Muscle of back (tissue), 11 donors: ENCODE data around the gene RPL6. TPM values are rescaled to one million over a fixed set of nuclear protein-coding genes. Genes with fewer than 3 reads are reported as not detected.
A peak's percentile ranks its signal among the peaks of the same experiment; 100 is the strongest.
"Not testable (repeated sequence)": the region's sequence is repeated elsewhere in the genome, so short reads cannot be mapped to it uniquely, and the experiment has no call there.

Source experiments
- DNase-seq, 3 donors: peaks; one replicate each; pipeline versions ENCODE4 v3.0.0 to v3.0.0-alpha.2; 2013
- polyA plus RNA-seq, 10 donors: library from polyadenylated mRNA; unstranded; fragments of 120-200 nt; gene quantifications; one replicate each; pipeline ENCODE4 v1.2.1, GENCODE V29; 2013; ENCODE audit not compliant: insufficient read length in 10 of 10

Gene RPL6
- polyA plus RNA-seq, 10 donors = 2,605 to 3,667 (median 3,297) TPM

DNA sequence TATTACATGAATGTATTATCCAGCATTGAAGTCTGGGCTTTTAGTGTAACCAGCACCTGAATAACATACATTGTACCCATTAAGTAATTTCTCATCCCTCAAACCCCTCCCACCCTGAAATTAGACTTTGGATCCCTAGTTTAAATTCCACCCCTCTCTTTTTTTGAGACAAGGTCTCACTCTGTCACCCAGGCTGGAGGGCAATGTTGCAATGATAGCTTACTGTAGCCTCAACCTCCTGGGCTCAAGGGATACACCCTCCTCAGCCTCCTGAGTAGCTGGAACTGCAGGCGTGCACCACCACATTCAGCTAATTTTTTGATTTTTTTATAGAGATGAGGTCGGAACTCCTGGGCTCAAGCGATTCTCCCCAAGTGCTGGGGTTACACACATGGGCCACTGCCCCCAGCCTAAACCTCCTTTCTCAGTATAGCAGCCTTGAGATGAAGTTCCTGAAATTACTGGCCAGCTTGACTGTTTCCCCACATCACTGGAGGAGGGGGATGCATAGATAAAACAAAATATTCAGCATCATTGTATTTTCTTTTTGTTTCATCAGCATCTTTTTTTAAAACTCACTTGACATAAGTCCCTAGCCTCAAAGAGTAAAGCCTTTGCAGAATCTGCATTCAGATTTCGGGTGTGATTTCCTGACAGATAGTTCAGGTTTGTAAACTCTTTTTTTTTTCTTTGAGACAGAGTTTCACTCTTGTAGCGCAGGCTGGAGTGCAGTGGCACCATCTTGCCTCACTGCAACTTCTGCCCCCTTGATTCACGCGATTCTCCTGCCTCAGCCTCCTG lies 16.4 kb upstream of the RPL6 start:
- no peak for DNase-seq

DNA sequence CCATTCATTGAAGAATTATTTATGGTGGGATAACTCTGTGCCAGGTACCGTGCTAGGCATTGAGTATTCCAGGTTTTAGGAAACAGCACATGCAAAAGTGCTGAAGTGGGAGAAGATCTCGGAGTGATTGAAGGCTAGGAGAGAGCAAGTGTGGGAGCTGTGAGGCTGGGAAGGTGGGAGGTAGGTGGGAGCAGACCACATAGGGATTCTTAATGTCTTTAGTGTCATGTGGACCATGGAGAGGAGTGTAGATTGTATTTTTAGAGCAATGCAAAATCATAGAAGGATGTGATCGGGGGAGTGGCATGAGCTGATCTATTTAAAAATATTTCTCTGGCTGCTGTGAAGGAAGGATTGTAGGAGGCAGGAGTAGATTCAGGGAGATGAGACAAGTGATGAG lies 14.7 kb upstream of the RPL6 start:
- no peak for DNase-seq

DNA sequence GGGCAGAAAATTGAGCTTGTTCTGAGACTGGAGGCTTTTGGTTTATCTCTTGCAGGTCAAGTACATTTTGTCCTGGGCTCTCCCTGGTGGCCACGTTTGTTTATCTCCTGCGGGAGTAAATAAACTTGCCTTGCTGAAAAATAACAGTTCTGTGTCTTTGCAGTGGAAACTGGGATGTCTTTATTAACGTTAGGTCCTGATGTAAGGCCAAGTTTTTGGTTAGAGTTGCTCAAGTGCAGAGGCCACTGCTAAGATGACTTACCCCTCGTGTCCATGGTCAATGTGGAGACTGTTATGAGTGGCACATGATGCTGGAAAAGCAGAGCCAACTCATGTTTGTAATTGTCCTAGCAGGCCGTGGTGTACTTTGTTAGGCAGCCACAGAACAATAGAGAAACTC lies 13.1 kb upstream of the RPL6 start:
- DNase-seq = no peak

DNA sequence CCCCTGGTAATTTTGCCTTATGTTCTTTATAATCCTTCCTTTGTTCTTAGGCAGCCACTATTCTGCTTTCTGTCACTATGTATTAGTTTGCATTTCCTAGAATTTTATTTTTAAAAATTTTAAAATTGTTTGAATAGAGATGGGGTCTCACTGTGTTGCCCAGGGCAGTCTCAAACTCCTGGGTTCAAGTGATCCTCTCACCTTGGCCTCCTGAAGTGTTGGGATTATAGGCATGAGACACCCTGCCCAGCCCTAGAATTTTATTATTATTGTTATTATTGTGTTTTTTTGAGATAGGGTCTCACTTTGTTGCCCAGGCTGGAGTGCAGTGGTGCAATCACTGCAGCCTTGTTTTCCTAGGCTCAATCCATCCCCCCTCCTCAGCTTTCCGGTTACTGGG lies 12.0 kb upstream of the RPL6 start:
- no peak for DNase-seq

DNA sequence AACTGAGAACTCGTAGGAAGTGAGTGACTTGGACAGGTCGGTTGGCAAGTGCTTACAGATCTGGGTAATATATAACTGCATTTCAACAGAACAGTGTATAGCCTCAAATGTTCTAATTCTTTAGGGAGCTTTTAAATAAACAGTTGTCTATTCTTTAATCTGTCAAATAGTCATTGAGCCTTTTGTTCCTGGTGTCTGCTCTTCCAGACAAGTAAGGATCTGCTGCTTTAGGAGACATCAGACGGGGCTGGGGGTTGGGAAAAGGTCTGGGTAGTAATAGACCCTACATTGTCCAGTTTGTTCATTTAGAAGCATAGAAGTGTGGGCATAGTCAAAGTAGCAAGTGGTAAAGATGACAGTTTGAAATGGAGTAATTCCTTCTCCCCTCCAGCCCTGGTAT lies 11.3 kb upstream of the RPL6 start:
- DNase-seq = no peak

DNA sequence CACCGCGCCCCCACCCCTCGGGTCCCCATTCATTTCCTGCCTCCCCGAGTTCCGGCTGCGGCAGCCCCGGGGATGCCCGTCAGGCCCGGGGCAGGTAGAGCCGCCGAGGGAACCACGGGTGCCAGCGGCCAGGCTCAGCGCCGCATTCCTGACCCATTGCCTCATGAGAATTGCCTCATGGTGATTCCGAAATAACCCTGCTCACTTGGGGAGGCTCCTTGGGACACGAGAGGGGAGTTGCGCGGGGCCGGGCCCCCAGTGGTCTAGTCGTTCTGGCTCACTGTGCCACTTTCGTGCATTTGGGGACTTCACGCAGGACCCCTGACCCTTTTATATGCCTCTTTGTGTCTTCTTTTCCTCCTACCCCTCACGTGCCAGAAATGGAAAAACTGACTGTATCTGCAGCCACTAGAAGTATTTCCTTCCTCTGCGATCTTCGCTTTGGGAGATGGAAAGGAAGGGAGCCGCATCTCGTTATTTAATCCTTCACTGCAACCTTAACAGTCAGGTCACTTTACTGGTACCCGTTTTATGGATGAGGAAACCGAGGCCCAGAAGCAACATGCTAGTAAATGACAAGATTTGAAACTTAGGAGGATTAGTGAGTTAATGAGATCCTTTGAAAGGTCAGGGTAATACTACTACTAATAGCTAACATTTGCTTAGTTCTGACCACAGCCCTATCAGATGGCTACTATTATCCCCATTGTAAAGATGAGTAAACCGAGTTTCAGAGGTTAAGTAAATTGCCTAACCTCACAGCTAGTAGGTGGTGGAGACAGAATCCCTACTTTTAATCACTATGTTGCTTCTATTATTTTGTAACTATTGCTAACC lies 10.1 kb upstream of the RPL6 start:
- DNase-seq = peak; percentile 51 to 83 (median 58)

DNA sequence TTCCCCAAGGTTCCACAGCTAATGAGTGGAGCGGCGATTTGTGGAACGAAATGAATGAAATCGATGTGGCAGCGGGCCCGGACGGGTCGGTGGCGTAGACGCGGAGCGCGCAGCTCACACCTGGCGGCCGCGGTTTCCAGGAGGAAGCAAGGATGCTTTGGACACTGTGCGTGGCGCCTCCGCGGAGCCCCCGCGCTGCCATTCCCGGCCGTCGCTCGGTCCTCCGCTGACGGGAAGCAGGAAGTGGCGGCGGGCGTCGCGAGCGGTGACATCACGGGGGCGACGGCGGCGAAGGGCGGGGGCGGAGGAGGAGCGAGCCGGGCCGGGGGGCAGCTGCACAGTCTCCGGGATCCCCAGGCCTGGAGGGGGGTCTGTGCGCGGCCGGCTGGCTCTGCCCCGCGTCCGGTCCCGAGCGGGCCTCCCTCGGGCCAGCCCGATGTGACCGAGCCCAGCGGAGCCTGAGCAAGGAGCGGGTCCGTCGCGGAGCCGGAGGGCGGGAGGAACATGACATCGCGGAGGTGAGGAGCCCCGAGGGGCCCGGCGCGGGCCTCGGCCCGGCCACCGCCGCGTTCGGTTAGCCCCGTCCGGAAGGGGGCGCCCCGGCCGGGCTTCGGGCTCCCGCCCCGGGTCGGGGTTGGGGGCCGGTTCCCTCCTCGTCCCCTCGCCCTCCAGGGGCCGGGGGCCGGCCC lies 9.3 kb upstream of the RPL6 start, which contains the start of gene PTPN11:
TSS of gene PTPN11 (plus strand) at position 340 of the 689 bp plus-strand sequence. CDS start at position 505, 165 bp downstream.
- DNase-seq = peak; percentile 80 to 96 (median 87)

DNA sequence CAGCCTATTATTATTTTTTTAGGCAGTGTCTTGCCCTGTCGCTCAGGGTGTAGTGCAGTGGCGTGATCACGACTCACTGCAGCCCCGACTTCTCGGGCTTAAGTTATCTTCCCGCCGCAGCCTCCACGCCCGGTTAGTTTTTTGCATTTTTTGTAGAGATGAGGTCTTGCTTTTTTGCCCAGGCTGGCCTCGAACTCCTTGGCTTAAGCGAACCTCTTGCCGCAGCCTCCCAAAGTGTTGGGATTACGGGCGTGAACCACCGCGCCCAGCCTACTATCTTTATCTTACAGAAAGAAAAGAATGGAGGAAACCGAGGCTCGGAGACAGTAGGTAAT lies 8.8 kb upstream of the RPL6 start:
- no peak for DNase-seq

DNA sequence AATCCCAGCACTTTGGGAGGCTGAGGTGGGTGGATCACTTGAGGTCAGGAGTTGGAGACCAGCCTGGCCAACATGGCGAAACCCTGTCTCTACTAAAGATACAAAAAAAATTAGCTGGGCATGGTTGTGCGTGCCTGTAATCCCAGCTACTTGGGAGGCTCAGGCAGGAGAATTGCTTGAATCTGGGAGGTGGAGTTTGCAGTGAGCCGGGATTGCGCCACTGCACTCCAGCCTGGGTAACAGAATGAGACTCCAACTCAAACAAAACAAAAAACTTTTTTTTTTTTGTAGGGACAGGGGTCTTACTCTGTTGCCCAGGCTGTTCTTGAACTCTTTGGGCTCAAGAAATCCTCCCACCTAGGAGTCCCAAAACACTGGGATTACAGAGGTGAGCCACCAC lies 6.1 kb upstream of the RPL6 start:
- not testable (repeated sequence) for DNase-seq

DNA sequence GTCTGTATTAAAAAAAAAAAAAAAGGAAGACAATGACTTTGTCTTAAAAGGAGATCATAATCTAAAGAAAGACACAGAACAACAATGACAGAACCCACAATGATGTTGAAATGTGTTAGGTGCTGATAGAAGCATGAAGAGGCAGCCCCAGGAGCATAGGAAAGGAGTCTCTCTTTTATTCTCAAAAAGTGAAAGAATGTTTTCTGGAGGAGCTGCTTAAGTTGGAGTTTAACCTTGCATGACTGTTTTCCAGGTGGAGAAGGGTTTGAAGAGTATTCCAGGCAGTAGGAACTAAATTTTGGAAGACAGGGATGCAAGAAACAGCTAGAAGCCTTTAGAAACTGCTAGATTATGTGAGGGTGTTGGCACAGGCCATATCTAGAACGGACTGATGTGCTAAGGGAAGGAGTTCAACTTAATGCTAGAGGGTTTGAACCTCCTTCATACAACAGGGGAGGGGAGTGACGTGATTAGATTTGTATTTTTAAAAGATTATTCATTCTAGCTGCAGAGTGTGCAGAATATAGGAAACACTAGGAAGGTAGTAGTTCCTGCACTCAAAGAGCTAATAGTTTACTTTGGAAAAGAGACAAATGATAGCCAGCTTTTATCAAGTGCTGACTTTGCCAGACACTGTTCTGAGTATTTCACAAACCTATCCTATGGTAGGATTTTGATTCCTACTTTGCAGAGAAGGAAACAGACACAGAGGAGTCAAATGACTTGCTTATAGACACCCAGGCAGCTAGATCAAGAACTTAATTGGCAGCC lies 4.6 kb upstream of the RPL6 start:
- DNase-seq = no peak

DNA sequence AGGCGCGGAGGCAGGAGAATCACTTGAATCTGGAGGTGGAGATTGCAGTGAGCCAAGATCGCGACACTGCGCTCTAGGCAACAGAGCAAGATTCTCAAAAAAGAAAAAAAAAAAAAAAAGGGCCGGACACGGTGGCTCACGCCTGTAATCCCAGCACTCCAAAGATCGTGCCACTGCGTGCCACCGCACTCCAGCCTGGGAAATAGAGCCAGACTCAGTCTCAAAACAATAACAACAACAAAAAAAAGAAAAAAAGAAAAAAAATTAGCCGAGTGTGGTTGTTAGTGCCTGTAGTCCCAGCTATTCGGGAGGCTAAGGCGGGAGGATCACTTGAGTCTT lies 470 bp upstream of the RPL6 start:
- no peak for DNase-seq

DNA sequence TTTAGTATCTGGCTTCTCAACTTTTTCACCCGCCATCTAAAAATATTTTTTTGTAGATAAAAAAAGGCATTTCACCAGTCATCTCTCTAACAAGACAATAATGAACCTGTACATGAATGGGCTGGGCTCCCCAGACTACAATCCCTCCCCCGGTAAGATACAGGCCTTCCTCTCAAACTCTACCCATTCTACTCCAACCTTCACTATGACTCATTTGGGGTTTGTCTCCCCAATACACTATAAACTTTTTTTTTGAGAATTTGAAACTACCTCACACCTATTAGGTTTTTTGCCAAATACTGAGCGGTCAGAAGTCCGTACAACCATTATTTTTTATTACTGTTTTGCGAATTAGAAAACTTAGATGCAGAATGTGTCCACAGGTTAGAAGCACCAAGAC lies 784 bp downstream of the RPL6 start:
- no peak for DNase-seq

DNA sequence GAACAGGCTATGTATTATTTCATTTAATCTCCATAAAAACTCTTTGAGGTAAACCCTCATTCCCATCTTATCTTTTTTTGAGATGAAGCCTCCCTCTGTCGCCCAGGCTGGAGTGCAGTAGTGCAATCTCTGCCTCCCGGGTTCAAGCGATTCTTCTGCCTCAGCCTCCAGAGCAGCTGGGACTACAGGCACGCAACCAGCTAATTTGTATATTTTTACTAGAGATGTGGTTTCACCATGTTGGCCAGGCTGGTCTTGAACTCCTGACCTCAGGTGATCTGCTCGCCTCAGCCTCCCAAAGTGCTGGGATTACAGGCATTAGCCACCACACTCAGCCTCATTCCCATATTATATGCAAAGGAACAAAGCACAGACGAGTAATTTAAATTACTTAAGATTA lies 1.7 kb downstream of the RPL6 start:
- not testable (repeated sequence) for DNase-seq

DNA sequence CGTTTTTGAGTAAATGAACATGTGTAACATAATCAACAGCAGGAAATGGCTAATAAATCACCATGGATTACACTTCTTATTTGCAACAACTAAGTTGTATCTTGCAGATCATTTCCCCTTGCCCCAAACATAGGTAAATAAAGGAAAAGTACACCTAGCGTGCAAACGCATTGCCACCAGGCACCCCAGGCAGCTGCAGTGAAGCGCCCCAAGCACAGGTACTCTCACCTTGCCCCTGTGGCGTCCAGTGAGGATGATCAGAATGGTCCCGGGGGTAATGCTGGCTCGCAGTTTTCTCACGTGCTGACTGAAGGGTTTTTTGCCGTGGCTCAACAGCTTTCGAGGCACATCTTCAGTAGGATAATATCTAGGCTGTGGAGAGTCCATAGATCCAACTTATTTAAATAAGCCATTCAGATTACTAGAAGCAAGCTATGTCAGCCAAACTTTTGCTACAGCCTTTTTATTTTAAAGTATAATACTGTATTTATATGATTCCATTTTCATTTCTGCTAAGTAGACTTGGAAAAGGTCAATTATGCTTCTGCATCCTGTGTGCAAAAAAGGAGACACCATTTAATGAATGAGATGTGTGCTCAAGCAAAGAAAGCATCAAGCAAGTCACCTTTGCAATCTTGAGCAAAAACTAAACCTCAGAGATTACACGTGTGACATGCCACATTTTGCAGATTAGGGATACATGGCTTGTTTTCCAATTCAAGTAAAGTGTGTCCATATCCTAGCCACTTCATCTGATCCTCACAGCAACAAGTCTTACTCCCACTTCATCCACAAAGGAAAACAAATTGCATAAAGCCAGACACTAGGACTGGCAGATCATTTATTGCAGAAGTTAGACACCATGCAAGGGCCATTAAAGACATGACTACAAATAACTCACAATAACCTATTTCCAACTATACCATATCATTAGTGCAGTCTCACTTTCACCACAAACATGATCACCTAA lies 2.6 kb downstream of the RPL6 start:
- DNase-seq = no peak

DNA sequence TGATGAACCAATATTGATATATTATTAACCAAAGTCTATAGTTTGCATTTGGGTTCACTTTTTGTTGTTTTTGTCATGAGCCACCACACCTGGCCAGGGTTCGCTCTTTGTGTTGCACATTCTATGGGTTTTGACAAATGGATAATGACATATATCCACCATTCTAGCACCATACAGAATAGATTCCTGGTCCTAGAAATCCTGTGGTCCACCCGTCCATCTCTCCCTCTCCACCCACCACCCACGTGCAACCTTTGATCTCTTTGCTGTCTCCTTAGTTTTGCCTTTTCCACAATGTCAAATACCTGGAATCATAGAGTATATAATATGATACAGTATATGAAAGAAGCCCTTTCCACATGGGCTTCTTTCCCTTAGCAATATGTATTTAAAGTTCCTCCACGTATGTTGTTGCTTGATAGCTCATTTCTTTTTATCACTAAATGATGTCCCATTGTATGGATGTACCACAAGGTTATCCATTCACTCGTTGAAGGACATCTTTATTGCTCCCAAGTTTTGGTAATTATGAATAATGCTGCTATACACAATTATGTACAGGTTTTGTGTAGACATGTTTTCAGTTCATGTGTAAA lies 7.4 kb downstream of the RPL6 start:
- no peak for DNase-seq

DNA sequence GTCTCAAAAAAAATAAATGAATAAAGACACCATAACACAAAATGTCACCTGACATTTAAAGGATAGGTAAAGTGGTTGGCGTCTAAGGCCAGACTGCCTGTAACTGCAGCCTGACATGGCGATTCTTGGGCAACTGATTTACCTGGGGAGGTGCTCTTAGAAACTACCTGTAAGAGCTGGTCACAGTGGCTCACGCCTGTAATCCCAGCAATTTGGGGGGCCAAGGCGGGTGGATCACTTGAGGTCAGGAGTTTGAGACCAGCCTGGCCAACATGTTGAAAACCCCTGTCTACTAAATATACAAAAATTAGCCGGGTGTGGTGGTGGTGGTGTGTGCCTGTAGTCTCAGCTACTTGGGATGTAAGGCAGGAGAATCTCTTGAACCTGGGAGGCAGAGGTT lies 8.4 kb downstream of the RPL6 start:
- no peak for DNase-seq

DNA sequence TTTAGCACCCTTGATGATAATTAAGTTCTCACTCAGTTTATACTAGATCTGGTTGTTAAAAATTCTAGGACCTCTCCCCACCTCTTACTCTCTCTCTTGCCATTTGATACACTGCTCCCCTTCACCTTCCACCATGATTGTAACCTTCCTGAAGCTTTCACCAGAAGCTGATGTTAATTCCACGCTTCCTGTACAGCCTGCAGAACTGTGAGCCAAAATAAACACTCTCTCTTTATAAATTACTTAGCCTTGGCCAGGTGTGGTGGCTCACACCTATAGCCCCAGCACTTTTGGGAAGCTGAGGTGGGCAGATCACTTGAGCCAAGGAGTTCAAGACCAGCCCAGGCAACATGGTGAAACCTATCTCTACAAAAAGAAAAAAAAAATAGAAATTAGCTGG lies 16.1 kb downstream of the RPL6 start:
- DNase-seq = no peak

DNA sequence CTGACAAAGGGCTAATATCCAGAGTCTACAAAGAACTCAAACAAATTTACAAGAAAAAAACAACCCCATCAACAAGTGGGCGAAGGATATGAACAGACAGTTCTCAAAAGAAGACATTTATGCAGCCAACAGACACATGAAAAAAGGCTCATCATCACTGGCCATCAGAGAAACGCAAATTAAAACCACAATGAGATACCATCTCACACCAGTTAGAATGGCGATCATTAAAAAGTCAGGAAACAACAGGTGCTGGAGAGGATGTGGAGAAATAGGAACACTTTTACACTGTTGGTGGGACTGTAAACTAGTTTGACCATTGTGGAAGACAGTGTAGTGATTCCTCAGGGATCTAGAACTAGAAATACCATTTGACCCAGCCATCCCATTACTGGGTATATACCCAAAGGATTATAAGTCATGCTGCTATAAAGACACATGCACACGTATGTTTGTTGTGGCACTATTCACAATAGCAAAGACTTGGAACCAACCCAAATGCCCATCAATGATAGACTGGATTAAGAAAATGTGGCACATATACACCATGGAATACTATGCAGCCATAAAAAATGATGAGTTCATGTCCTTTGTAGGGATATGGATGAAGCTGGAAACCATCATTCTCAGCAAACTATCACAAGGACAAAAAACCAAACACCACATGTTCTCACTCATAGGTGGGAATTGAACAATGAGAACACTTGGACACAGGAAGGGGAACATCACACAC lies 19.3 kb downstream of the RPL6 start:
- not testable (repeated sequence) for DNase-seq

DNA sequence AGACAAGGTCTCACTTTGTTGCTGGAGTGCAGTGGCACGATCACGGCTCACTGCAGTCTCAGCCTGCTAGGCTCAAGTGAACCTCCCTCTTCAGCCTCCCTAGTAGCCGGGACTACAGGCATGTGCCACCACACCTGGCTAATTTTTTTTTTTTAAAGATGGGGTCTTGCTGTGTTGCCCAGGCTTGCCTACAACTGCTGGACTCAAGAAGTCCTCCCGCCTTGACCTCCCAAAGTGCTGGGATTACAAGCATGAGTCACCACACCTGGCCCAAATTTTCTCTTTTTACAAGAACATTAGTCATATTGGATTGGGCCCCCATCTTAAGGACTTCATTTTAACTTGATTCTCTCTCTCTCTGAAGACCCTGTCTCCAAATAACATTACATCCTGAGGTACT lies 20.2 kb downstream of the RPL6 start:
- no peak for DNase-seq

DNA sequence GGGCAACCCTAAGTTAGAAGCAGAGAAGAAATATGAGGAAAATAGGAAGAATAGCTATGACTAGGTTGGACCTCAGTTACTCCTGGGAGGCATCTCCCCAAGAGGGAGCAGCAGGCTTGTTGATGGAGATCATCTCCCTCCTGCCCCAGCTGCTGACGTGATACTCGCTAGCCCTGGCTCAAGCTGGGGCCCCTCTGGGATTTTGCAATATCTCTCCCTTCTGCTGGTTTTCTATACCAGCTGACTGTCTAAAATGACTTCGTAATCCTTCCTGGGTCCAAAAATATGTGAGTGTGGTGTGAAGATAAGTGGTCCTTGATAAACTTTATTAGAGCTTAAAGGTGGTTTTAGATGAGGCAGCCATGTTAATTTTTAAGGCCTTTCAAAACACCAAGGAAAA lies 22.7 kb downstream of the RPL6 start:
- no peak for DNase-seq
